Stimulated activated CD4-positive, alpha-beta T cell treated with anti-CD3 and anti-CD28 coated beads, TNF-alpha, amount 100 ng/mL, for 1 hour (primary cell): ENCODE results near the gene ROBO1.

Experiments
- DNase-seq, 3 donors: peaks; one replicate each; pipeline ENCODE4 v3.0.0-alpha.2; 2020; ENCODE audit warnings: low read depth in 3 of 3, low spot score in 1 of 3

Gene ROBO1

GRCh38 chr3:78665776-78666469 lies 1101.9 kb downstream of the ROBO1 start:
- no peak for DNase-seq

GRCh38 chr3:78665101-78665500 lies 1102.7 kb downstream of the ROBO1 start:
- no peak for DNase-seq

GRCh38 chr3:78660957-78661356 lies 1106.8 kb downstream of the ROBO1 start:
- no peak for DNase-seq

- no peak for DNase-seq
Measured at GRCh38 chr3:78659386-78659987, 1108.3 kb downstream of the ROBO1 start.

- DNase-seq = no peak
Measured at GRCh38 chr3:78647726-78648125, 1120.1 kb downstream of the ROBO1 start.

DNA sequence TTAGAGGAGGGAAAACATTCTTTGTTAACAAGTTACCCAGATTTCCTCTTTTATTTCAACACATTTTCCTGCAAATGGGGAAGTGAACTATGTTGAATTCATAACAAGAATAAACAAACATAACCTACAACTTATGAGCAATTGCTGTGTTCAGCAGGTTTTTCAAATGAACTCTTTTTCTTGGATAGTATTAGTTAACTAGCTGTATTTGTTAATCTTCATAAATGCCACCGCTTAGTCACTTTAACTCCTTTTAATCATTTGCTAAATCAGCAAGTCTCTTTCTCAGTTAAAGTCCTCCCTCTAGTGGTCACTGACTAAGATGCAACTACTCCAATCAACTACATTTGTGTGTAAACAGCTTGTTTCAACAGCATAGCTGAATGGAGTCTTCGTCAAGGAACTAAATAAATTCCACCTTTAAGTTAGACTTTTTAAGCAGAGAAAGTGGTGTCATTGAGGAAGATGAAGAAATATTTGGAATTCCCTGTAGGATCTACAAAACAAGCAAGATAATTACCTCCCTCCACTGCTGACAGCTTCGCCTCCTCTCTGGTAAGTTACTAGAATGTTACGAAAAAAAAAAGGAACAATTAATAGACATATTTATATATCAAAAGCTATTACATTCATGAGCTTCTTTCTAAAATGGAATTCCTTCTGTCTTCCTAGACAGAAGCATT lies 1122.0 kb downstream of the ROBO1 start:
- no peak for DNase-seq

GRCh38 chr3:78644847-78645246 lies 1123.0 kb downstream of the ROBO1 start:
- DNase-seq = no peak

GRCh38 chr3:78642226-78643035 lies 1125.4 kb downstream of the ROBO1 start:
- DNase-seq = no peak

DNA sequence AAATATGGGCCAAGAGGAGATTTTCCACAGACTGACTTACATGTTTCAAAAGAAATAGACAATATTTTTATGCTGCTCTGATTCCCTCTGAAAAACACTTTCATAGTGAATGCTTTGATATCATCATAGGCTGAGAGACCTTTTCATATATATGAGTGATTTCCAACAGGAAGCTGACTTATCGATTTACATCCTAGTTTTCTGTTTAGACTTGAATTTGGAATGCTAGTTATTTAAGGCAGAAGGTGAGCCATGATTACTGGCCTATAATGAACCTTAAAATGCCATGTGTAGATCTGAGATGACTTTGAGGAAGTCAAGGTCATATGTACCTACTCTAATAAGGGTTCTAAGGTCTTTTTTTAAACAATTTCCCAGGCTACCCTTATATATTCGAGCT lies 1126.1 kb downstream of the ROBO1 start:
- DNase-seq = no peak

DNA sequence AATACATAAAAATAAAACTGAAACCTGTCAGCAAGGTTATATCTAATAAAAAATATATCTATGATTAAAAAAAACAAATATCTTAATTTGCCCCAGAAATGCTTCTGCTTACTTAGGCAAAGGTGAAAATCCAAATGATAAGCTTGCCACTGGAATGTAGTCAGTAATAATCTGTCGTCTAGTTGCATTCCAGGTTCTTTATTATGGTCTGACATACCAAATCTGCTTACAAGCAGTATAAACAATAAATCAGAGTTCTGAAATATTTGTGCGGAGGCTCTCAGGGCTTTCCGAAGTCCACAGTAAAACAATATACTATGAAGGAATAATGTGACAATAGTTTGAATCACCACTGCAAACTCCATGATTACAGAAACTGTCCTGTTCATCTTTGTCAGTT lies 1133.5 kb downstream of the ROBO1 start:
- DNase-seq = no peak

GRCh38 chr3:78633626-78634025 lies 1134.2 kb downstream of the ROBO1 start:
- DNase-seq = no peak

- no peak for DNase-seq
Measured at GRCh38 chr3:78632925-78633553, 1134.8 kb downstream of the ROBO1 start.

- no peak for DNase-seq
Measured at GRCh38 chr3:78629544-78629943, 1138.3 kb downstream of the ROBO1 start.

- DNase-seq = no peak
Measured at GRCh38 chr3:78621061-78621716, 1146.6 kb downstream of the ROBO1 start.

- DNase-seq = no peak
Measured at GRCh38 chr3:78614486-78614885, 1153.3 kb downstream of the ROBO1 start.

DNA sequence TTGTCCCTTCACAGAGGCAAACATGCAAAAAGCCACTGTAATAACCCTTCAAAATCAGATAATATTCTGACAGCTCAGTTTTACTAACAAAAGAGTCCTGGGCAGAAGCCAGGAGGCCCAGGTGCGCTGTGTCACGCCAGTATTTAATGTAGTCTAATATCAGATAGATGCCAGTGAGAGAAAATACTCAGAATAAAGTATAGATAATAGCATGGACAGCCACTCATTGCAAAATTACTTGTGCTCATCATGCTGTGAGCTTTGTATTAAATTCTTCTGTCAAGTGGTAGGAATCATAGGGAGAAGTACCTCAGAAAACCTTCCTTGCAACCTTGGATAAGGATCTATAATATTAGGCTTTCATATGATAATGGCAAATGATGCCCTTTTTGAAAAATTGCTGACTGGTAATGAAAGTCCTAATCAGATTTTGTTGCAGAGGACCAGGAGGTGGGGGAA lies 1154.3 kb downstream of the ROBO1 start:
- no peak for DNase-seq

DNA sequence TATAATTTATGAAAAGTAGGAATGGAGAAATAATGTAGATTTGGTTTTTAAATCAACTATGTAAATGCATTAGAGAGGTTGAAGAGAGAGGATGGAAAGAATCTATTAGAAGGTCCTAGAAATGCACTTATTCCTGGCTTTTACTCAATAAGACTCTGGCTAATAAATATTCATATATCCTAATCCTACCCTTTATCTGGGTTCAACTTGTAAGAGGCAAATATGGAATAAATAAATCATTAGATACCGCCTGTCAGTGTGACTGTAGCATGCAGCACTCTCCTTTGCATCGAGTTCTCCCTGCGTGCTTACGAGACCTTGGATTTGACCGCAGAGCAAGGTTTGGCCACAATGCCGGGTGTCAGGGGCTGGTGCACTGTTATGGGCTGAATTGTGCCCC lies 1156.5 kb downstream of the ROBO1 start:
- no peak for DNase-seq

DNA sequence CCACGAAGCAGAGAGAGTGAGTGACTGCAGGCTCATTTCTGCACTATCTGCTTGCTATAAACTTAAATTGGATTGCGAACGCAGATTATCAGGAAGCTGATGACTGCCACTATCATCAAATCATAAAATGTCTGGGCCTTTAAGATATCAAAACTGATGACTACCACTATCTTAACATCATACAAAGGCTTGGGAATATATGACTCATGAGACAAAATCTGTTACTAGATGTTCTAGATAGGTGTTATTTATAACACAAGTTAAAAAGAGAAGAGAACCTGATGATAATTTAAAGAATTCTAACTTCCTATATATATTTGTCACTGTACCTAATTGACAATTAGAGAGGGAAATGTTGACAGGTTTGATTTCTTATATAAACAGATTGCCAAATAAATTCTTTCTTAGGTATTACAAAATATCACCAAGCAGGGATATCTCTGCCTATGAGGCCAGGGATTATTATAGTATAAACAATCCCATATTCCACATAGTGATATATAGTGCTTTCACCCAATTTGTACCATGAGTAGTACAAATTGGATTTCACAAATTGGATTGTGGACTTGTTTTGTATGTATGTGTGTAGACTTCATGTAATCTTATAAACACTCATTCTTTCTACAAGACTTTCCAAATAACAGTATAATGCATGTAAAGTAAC lies 1157.2 kb downstream of the ROBO1 start:
- no peak for DNase-seq

DNA sequence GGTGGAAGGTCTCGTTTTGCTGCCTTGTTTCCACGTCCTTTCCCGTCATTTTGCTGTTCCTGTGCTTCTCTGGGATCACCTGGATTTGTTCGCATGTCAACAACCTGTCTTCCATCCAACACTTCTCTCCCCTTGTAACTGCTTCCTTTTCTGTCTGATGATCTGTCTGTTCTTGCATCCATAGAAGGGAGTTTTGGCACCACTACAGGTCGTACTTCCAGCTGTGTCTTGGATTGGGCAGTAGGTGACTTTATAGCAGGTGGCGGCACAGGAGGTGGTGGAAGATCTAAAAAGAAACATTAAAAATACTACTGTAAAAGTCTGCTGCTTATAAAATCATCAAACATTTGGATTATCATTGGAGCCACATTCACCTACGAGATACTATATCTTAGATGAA lies 1161.0 kb downstream of the ROBO1 start:
- no peak for DNase-seq

GRCh38 chr3:78605178-78605577 lies 1162.6 kb downstream of the ROBO1 start:
- no peak for DNase-seq
